K562 (cell line): ENCODE data around the gene C1orf198. TPM values are rescaled to one million over a fixed set of nuclear protein-coding genes. Genes with fewer than 3 reads are reported as not detected.

ENCODE experiments used
- PHB2 ChIP-seq: fragments of 450-650 bp; IDR thresholded peaks from 2 replicates; pipeline ENCODE4 v1.6.1; 2017; ENCODE audit warnings: low read depth
- TRIM24 ChIP-seq, 2 experiments: fragments of 450-650 bp; IDR thresholded peaks; 2 replicates each; pipeline ENCODE4 v1.6.1; 2016
- ZZZ3 ChIP-seq: fragments of 450-650 bp; IDR thresholded peaks from 2 replicates; pipeline ENCODE4 v1.6.1; 2016; ENCODE audit warnings: antibody characterized with exemption, mild to moderate bottlenecking, moderate library complexity
- polyA plus RNA-seq, 8 experiments: library from polyadenylated mRNA; depleted of rRNA in 4 of 8; stranded (reverse) in 5 of 8; unstranded in 3 of 8; fragments of >200 nt; fragmentation: Nextera tagmentation in 2 of 8; fragmentation: Illumina TruSeq in 1 of 8; extraction: Ambion mirVana in 2 of 8; extraction: Trizol in 1 of 8; gene quantifications; 2 replicates each; pipeline versions ENCODE4 v1.2.1 to v1.2.3, GENCODE V29; 2011 to 2014; ENCODE audit warnings: inconsistent platforms in 1 of 8, missing spikeins in 1 of 8
- total RNA-seq, 7 experiments: library from RNA; depleted of rRNA in 6 of 7; stranded (reverse); fragments of >200 nt in 6 of 7; fragmentation: Illumina TruSeq in 2 of 7; extraction: Trizol in 2 of 7; gene quantifications; 2 replicates each; pipeline versions ENCODE4 v1.2.1 to v1.2.3, GENCODE V29; 2011 to 2021; ENCODE audit warnings: low replicate concordance in 1 of 7
- TF ChIP-seq, protein P1 (sequence below), 2 experiments: fragments of 450-650 bp in 1 of 2; IDR thresholded peaks; 2 replicates each; pipeline ENCODE4 v1.6.1; 2011 to 2017; ENCODE audit warnings: low read depth in 2 of 2, antibody characterized with exemption in 1 of 2, borderline replicate concordance in 1 of 2, low read length in 1 of 2, mild to moderate bottlenecking in 1 of 2, mixed read lengths in 1 of 2; ENCODE audit not compliant: control insufficient read depth in 1 of 2
- TF ChIP-seq, protein P2 (sequence below): fragments of 250-450 bp; sonication (Bioruptor Pico); IDR thresholded peaks from 2 replicates; pipeline ENCODE4 v1.5.0; 2020; ENCODE audit warnings: mild to moderate bottlenecking, borderline replicate concordance
- TF ChIP-seq, protein P3 (sequence below), 2 experiments: fragments of 450-650 bp in 1 of 2; sonication (generic) in 1 of 2; formaldehyde crosslinking in 1 of 2; IDR thresholded peaks; 2 replicates each; pipeline versions ENCODE4 v1.7.1 to v1.9.0; 2016 to 2022; ENCODE audit warnings: inconsistent platforms in 1 of 2, mild to moderate bottlenecking in 1 of 2, missing genetic modification reagents in 1 of 2
- TF ChIP-seq, protein P4 (sequence below), 2 experiments: IDR thresholded peaks in 1 of 2; conservative IDR thresholded peaks in 1 of 2; 2 replicates each; pipeline ENCODE4 v1.6.1; 2016; ENCODE audit warnings: low read depth in 2 of 2, mild to moderate bottlenecking in 1 of 2, missing compliant biosample characterization in 1 of 2, missing genetic modification characterization in 1 of 2, moderate library complexity in 1 of 2

The C1orf198 gene
- total and polyA plus RNA-seq, 9 of the 15 experiments (the other 6 are each of a cell fraction or from before 2014, with no cell fraction given), result 2.0 to 15.1 (median 10.4) TPM

DNA sequence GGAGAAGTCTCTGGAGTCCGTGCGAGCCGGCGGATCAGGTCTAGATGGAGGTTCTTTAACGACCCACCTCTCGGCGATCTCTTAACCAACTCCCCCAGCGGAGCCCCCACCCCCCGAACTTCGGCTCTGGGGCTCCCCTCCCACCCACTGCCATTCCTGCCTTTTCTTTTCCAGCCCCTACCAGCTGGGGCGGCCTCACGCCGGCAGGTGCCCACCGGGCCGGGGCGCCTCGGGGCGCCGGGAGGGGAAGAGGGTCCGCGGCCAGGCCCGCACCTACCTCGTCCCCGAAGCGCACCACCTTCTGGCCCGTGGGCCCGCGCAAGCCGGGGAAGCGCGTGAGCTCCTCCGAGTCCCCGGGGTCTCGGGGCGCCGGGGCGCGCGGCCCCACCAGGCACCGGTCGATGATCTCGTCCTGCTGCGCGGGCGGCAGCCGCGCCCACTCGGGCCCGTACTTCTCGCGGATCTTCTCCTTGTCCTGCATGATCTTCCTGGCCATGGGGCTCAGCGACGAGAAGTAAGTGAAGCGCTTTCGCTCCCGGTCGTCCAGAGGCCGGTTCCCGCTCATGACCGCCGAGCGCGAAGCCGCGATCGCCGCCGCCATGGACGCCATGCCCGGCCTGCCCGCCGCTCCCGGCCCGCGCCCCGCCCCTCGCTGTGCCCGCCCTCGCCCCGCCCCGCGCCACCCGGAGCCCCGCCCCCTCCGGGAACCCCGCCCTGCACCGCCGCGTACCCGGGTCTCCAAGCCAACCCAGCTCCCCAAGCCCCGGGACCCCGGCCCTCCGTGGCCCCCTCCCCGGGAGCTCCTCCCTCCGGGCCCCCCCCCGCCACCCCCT, at the start of gene C1orf198 (continued):
- TF ChIP-seq, protein P1, sequence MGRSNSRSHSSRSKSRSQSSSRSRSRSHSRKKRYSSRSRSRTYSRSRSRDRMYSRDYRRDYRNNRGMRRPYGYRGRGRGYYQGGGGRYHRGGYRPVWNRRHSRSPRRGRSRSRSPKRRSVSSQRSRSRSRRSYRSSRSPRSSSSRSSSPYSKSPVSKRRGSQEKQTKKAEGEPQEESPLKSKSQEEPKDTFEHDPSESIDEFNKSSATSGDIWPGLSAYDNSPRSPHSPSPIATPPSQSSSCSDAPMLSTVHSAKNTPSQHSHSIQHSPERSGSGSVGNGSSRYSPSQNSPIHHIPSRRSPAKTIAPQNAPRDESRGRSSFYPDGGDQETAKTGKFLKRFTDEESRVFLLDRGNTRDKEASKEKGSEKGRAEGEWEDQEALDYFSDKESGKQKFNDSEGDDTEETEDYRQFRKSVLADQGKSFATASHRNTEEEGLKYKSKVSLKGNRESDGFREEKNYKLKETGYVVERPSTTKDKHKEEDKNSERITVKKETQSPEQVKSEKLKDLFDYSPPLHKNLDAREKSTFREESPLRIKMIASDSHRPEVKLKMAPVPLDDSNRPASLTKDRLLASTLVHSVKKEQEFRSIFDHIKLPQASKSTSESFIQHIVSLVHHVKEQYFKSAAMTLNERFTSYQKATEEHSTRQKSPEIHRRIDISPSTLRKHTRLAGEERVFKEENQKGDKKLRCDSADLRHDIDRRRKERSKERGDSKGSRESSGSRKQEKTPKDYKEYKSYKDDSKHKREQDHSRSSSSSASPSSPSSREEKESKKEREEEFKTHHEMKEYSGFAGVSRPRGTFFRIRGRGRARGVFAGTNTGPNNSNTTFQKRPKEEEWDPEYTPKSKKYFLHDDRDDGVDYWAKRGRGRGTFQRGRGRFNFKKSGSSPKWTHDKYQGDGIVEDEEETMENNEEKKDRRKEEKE (IDR thresholded peaks at IDR 0.05; ENCODE audit: borderline replicate concordance in 1 of 2, control insufficient read depth in 1 of 2, low read depth in 2 of 2, low read length in 1 of 2), result no peak
- TF ChIP-seq, protein P2, sequence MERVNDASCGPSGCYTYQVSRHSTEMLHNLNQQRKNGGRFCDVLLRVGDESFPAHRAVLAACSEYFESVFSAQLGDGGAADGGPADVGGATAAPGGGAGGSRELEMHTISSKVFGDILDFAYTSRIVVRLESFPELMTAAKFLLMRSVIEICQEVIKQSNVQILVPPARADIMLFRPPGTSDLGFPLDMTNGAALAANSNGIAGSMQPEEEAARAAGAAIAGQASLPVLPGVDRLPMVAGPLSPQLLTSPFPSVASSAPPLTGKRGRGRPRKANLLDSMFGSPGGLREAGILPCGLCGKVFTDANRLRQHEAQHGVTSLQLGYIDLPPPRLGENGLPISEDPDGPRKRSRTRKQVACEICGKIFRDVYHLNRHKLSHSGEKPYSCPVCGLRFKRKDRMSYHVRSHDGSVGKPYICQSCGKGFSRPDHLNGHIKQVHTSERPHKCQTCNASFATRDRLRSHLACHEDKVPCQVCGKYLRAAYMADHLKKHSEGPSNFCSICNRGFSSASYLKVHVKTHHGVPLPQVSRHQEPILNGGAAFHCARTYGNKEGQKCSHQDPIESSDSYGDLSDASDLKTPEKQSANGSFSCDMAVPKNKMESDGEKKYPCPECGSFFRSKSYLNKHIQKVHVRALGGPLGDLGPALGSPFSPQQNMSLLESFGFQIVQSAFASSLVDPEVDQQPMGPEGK (CRISPR knock-in tag), result no peak
- TF ChIP-seq, protein P3, sequence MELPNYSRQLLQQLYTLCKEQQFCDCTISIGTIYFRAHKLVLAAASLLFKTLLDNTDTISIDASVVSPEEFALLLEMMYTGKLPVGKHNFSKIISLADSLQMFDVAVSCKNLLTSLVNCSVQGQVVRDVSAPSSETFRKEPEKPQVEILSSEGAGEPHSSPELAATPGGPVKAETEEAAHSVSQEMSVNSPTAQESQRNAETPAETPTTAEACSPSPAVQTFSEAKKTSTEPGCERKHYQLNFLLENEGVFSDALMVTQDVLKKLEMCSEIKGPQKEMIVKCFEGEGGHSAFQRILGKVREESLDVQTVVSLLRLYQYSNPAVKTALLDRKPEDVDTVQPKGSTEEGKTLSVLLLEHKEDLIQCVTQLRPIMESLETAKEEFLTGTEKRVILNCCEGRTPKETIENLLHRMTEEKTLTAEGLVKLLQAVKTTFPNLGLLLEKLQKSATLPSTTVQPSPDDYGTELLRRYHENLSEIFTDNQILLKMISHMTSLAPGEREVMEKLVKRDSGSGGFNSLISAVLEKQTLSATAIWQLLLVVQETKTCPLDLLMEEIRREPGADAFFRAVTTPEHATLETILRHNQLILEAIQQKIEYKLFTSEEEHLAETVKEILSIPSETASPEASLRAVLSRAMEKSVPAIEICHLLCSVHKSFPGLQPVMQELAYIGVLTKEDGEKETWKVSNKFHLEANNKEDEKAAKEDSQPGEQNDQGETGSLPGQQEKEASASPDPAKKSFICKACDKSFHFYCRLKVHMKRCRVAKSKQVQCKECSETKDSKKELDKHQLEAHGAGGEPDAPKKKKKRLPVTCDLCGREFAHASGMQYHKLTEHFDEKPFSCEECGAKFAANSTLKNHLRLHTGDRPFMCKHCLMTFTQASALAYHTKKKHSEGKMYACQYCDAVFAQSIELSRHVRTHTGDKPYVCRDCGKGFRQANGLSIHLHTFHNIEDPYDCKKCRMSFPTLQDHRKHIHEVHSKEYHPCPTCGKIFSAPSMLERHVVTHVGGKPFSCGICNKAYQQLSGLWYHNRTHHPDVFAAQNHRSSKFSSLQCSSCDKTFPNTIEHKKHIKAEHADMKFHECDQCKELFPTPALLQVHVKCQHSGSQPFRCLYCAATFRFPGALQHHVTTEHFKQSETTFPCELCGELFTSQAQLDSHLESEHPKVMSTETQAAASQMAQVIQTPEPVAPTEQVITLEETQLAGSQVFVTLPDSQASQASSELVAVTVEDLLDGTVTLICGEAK (IDR thresholded peaks at IDR 0.05), result 0 out of 2 replicates have a peak, but pooled peaks have one; percentile 24
- TF ChIP-seq, protein P3 (CRISPR knock-in tag; IDR thresholded peaks at IDR 0.05), result no peak
- TF ChIP-seq ZZZ3 (no peak), TRIM24 (IDR thresholded peaks at IDR 0.05) (no peak), PHB2 (no peak)
- TF ChIP-seq, protein P4, sequence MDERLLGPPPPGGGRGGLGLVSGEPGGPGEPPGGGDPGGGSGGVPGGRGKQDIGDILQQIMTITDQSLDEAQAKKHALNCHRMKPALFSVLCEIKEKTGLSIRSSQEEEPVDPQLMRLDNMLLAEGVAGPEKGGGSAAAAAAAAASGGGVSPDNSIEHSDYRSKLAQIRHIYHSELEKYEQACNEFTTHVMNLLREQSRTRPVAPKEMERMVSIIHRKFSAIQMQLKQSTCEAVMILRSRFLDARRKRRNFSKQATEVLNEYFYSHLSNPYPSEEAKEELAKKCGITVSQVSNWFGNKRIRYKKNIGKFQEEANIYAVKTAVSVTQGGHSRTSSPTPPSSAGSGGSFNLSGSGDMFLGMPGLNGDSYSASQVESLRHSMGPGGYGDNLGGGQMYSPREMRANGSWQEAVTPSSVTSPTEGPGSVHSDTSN (CRISPR knock-in tag; IDR thresholded peaks at IDR 0.05; ENCODE audit: low read depth), result no peak
- TF ChIP-seq, protein P4 (tag; conservative IDR thresholded peaks at IDR 0.05; ENCODE audit: low read depth), result no peak
